ENCODE data around the gene PLXNA2. TPM values are rescaled to one million over a fixed set of nuclear protein-coding genes. Genes with fewer than 3 reads are reported as not detected.

The PLXNA2 gene
- total RNA-seq, 1 experiment from 2014 or later, result 6.0 TPM

DNA sequence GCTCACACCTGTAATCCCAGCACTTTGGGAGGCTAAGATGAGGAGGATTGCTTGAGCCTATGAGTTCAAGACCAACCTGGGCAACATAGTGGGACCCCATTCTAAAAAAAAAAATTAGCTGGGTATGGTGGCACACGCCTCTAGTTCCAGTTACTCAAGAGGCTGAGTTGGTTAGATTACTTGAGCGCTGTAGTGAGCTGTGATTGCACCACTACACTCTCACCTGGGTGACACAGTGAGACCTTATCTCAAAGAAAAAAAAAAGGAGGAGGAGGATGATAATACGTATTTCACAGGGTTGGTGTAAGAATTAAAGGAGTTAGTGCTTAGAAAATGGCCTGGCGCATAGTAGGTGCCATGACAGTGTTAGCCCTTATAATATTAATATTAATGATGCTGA is 144.1 kb downstream of the PLXNA2 start:
- no peak for DNase-seq (ENCODE audit: low read depth)

GRCh38 chr1:208098773-208099172 is 145.4 kb downstream of the PLXNA2 start:
- no peak for DNase-seq (ENCODE audit: low read depth)

DNA sequence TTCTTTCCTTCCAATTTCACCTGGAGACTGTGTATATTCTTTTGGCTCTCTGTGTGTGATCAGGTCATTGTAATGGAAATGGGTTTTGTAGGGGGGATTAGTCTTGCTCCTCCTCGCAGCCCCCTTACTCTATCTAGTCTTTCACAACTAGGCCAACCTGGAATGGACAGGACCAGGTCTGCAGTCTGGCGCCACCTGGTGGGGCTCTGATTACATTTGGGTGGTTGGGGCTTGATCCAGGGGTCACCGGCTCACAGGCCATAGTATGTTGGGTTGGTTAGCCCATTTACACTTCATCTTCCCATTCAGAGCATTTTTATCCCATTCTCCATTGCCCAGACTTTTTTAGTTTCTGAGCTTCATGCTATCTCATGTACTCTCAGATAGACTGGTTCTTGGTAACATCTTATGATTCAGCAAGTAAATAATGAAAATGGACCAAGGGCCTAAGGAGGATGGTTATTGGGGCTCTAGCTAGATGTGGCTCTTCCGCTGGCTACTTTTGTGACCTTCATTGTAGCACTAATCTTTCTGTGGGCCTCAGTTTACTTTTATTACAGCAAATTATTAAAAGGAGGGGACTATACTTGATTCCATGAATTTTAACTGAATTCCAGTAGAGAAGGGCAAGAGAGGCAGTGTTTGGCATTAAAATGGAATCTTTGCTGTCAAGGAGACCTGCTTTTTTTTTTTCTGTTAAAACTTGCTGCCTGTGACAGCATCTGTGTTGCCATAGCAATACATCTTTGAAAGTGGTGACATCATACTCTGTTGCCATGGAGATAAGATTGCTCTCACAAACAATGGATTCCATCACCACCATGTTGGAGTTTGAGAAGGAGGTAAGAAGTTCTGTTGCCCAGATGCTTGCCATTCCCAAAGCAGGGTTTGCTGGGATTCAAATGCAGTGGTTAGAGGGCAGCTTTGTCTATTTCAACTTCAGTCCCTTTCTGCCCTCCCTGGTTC is 150.1 kb downstream of the PLXNA2 start:
- DNase-seq (ENCODE audit: low read depth), result peak; percentile 46

- DNase-seq (ENCODE audit: low read depth), result no peak
These were observed 151.1 kb downstream of the PLXNA2 start for GRCh38 chr1:208093046-208093445.

GRCh38 chr1:208090388-208091301 is 153.5 kb downstream of the PLXNA2 start:
- DNase-seq (ENCODE audit: low read depth), result no peak

DNA sequence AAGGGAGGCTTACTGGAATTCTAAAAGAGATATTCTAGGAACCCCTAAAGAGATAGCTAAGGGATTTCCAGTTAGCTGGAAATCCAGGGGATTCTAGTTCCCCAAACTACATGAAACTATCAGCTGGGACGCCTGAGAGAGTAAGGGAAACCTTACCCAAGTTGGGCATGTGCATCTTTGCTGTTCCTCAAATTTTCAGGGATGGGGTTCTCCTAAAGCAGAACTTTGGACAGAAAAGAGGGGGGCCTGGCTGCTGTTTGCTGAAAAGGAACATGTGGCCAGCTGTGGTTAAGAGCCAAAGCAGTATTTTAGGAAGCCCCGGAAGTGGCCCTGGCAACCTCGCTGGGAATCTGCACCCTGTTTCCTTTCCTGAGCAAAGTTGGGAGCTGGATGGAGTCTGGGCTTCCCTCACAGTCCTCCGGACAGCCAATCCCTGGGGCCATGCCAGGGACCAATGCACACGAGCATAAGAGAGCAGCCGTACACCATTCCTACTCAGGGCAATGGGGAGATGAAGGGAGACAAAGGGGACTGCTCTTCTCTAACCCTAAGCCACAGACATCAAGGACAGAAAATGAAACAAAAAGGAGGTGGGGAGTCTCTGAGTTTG is 154.3 kb downstream of the PLXNA2 start:
- DNase-seq (ENCODE audit: low read depth), result no peak

DNA sequence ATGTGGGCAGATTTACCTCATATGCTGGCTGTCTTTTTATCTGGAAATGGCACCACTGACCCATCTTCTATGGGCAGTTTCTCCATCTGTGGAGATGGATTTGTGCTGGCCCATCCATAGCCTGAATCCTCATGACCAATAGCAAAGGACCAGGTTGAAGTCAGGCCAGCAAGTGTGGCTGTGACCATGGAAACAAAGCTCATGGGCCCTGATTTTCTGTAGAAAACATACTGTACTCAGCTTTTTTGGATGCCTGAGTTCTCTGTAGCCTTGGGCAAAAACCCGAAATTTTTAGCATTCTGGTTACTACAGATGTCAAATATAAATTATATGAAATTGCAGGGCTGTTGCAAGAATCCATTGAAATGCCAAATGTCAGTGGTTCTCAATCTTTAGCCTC is 155.0 kb downstream of the PLXNA2 start:
- no peak for DNase-seq (ENCODE audit: low read depth)

DNA sequence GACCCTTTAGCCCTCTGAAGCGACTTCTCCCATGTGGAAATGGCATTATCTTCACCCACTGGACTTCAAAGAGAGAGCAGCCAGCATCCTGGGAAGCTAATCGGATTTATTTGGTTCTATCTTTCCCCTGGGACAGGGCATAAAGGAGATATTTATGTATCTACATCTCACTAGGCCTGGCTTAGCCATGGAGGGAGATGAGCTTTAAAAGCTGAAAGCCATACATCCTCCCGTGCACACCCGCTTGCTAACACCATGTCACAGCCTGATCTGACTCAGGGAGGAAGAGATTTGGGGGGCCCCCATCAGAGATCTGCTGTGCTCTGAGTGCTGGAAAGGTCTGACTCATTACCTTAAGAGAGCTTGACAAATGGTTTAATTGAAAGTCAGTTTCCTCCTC is 155.9 kb downstream of the PLXNA2 start:
- DNase-seq (ENCODE audit: low read depth), result no peak

DNA sequence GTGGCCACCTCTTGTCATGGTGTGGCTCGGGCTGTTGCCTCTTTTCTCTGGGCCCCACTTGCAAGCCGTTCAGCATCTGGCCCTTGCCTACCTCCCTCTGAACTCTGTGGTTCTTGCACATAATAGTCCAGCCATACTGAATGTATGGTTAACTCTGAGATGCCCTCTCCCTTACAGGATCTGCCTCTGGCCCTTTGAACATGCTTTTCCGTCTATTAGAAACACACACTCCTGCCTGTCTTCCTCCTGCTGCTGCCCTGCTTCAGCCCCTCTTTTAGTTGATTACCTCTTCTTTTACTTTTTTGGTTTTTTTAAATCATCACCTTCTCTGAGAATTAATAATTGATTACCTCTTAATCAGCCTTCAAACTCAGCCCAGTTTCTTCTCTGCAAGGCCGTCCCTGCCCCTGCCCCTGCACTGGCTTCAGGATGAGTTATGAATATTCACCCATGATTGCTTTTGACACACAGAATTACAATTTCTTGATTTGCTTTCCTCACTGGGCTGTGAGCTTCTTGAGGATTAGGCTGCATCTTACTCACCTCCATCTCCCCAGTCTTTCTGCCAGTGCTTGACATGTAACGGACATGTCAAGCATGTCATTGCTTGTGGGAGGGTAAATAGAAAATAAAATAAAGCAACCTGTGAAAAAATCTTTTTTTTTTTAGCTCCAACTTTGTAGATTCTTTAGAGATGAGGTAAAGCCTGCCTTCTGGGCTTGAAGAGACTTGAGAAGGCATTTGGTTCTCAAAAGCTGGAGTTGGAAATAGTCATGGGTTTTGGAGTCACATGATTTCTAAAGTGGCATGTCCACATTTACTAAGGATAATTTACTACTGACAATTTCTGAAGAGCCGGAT is 158.3 kb downstream of the PLXNA2 start:
- DNase-seq (ENCODE audit: low read depth), result no peak

GRCh38 chr1:208084764-208085163 is 159.4 kb downstream of the PLXNA2 start:
- no peak for DNase-seq (ENCODE audit: low read depth)

GRCh38 chr1:208084220-208084619 is 160.0 kb downstream of the PLXNA2 start:
- DNase-seq (ENCODE audit: low read depth), result no peak

- no peak for DNase-seq (ENCODE audit: low read depth)
These were observed 160.5 kb downstream of the PLXNA2 start for GRCh38 chr1:208083715-208084085.

- no peak for DNase-seq (ENCODE audit: low read depth)
These were observed 161.0 kb downstream of the PLXNA2 start for GRCh38 chr1:208083016-208083714.

- no peak for DNase-seq (ENCODE audit: low read depth)
These were observed 162.2 kb downstream of the PLXNA2 start for GRCh38 chr1:208081972-208082371.

DNA sequence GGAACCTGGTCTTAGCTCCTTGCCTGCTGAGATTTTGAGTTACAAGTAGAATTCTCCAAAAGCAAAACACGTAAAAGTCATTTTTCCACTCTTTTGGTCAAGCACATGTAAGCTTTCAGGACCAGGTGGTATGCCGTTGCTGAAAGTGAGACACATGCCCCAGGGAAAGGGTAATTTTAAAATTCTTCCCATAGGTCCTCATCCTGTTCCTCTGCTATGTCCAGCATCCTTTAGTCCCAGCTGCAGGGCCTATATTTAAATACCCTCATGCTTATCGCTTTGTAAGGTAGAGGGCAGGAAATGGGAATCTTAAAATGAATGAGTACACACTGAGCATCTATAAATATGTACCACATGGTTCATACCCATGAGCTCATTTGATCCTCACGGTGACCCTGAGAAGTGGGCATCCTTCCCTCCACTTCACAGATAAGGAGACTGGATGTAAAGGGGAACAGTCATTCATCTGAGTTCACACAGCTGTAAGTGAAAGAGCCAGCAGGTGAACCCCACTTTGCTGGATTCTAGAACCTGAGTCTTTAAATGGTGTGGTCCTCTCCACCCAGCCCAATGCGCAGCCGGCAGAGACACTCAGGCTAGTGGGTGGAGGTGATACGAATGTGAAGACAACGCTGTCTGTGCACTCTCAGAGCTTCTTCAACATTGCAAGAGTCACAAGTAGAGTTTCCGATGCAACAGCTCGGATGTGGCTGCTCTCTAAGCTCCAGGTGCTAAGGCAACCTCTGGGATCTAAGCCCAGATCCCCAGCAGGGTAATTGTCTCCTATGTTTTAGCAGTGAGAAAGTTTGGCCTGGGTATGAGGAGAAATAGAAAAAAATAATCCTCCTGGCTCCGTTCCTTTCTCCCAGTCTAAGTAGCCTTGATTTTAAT is 163.5 kb downstream of the PLXNA2 start:
- DNase-seq (ENCODE audit: low read depth), result no peak

DNA sequence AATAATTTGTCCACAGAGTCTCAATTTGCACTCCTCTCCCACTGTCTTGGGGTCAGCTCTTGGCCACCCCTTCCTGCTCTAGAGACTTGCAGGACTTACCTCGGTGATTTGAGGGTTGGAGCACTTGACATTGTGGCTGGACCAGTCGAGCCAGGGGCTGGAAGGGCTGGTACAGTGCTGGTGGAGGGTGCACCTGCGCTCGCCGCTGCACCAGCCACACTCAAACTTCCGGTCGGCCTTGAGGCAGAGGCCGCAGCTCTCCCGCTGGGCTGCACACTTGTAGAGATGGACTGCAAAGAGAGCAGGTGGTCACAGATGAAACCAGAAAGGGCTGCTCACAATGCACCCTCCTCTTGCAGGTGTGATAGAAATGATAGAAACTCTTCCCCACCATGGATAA is 165.0 kb downstream of the PLXNA2 start:
- no peak for DNase-seq (ENCODE audit: low read depth)

DNA sequence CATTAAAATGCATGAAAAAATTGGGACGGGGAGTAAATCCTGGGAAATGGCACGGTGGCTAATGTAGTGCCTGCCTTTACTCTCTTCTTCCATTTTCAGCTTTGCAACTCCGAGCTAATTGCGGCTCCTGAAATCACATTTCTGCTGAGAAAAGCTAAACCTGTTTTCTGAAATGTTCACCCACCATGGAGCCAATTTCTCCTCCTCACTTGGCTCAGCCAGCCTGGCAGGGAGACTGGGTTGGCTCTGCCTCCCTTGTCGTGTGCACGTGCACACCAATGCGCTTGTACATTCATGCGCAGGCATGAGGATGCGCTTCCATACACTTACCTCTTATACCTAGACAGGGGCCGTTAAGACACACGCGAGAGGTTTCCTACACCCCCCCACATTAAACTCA is 165.4 kb downstream of the PLXNA2 start:
- no peak for DNase-seq (ENCODE audit: low read depth)

- DNase-seq (ENCODE audit: low read depth), result no peak
These were observed 166.7 kb downstream of the PLXNA2 start for GRCh38 chr1:208077232-208078075.
